Neural cell (in vitro differentiated cells): ENCODE measurements around the gene ITGB4.

Experiments used
- CTCF ChIP-seq: fragments of 450-650 bp; IDR thresholded peaks from 2 replicates; pipeline ENCODE4 v1.5.1; 2014; ENCODE audit warnings: antibody characterized with exemption, mild to moderate bottlenecking, moderate library complexity; ENCODE audit not compliant: poor library complexity, severe bottlenecking
- EZH2 ChIP-seq: fragments of 200-600, 300-800 bp; shearing (Covaris generic), sonication (generic); IDR thresholded peaks from 2 replicates; pipeline ENCODE4 v1.6.1; 2014; ENCODE audit warnings: antibody characterized with exemption, low read length, borderline replicate concordance, mild to moderate bottlenecking; ENCODE audit not compliant: insufficient read depth, poor library complexity, severe bottlenecking
- POLR2AphosphoS5 ChIP-seq: IDR thresholded peaks from 2 replicates; pipeline ENCODE4 v1.6.1; 2012

DNA sequence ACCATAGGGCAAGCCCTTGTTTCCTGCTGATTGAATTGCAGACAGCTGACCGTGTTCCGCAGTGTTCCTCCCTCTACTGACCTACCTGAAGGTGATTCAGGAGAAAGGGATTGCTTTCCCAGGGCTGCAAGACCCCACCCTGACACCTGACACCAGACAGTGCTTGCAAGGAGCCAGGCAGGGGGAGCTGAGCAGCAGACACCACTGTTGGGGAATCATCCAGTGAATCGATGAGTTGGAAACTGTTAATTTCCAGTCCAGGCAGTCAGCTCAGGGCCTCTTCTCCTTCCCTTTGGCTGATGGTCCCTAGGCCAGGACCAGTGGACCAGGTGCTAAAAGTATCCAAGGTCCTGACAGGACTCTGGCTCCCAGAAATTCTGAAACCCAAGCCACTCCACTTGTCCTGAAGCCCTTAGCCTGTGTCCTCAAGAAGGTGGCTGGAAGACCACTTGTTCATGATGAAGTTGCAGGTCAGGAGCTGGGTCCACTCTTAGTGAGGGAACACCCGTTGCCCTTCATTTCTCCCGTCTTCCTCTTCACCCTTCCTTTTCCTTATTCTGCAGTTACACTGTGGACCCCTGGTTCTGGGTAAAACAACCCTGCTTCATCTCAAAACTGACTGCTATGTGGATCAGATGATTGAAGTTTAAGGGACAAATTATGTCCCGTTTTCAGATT is 53.9 kb downstream of the ITGB4 start:
- TF ChIP-seq POLR2AphosphoS5 (peak; percentile 28), EZH2 (no peak), CTCF (no peak)
